Kasumi-1 (cell line): ENCODE measurements around the gene MAN1A2.
"Not testable (repeated sequence)": the region's sequence is repeated elsewhere in the genome, so short reads cannot be mapped to it uniquely, and the experiment has no call there.

Source experiments
- DNase-seq, 2 experiments: peaks; one replicate each; lab custom pipeline; 2025; lab: John Stamatoyannopoulos, UW

Gene MAN1A2

GRCh38 chr1:117398957-117399356 is 31.7 kb downstream of the MAN1A2 start:
- DNase-seq = no peak

- DNase-seq = no peak
Measured at GRCh38 chr1:117401761-117402160, 34.5 kb downstream of the MAN1A2 start.

GRCh38 chr1:117403597-117403996 is 36.3 kb downstream of the MAN1A2 start:
- no peak for DNase-seq

GRCh38 chr1:117405042-117405441 is 37.8 kb downstream of the MAN1A2 start:
- no peak for DNase-seq

GRCh38 chr1:117412472-117412871 is 45.2 kb downstream of the MAN1A2 start:
- DNase-seq = no peak

GRCh38 chr1:117413412-117413811 is 46.2 kb downstream of the MAN1A2 start:
- no peak for DNase-seq

- no peak for DNase-seq
Measured at GRCh38 chr1:117414943-117415342, 47.7 kb downstream of the MAN1A2 start.

- DNase-seq = no peak
Measured at GRCh38 chr1:117416004-117416403, 48.8 kb downstream of the MAN1A2 start.

GRCh38 chr1:117416546-117417125 is 49.4 kb downstream of the MAN1A2 start:
- no peak for DNase-seq

- DNase-seq = no peak
Measured at GRCh38 chr1:117425050-117425734, 57.9 kb downstream of the MAN1A2 start.

- DNase-seq = no peak
Measured at GRCh38 chr1:117427297-117427696, 60.0 kb downstream of the MAN1A2 start.

- no peak for DNase-seq
Measured at GRCh38 chr1:117433943-117434342, 66.7 kb downstream of the MAN1A2 start.

GRCh38 chr1:117436513-117436912 is 69.3 kb downstream of the MAN1A2 start:
- no peak for DNase-seq

- DNase-seq = no peak
Measured at GRCh38 chr1:117447661-117448060, 80.4 kb downstream of the MAN1A2 start.

GRCh38 chr1:117452216-117452615 is 85.0 kb downstream of the MAN1A2 start:
- DNase-seq = no peak

GRCh38 chr1:117453958-117454357 is 86.7 kb downstream of the MAN1A2 start:
- DNase-seq = no peak

GRCh38 chr1:117458410-117458809 is 91.2 kb downstream of the MAN1A2 start:
- not testable (repeated sequence) for DNase-seq

- DNase-seq = no peak
Measured at GRCh38 chr1:117466761-117467160, 99.5 kb downstream of the MAN1A2 start.

GRCh38 chr1:117467336-117467735 is 100.1 kb downstream of the MAN1A2 start:
- DNase-seq = no peak

- DNase-seq = no peak
Measured at GRCh38 chr1:117473063-117473462, 105.8 kb downstream of the MAN1A2 start.

GRCh38 chr1:117475495-117475894 is 108.2 kb downstream of the MAN1A2 start:
- not testable (repeated sequence) for DNase-seq

GRCh38 chr1:117479086-117479485 is 111.8 kb downstream of the MAN1A2 start:
- DNase-seq = no peak

GRCh38 chr1:117481410-117481809 is 114.2 kb downstream of the MAN1A2 start:
- no peak for DNase-seq

GRCh38 chr1:117493906-117494305 is 126.7 kb downstream of the MAN1A2 start:
- no peak for DNase-seq
